ENCODE results near the gene DIP2A.

- TF ChIP-seq ZNF326 (CRISPR knock-in tag; IDR thresholded peaks at IDR 0.05; ENCODE audit: borderline replicate concordance) (no peak), POLR2A (IDR thresholded peaks at IDR 0.05; ENCODE audit: insufficient read depth in 1 of 2, low read depth in 2 of 2, low read length in 2 of 2) (no peak), CTCF (CRISPR knock-in tag; IDR thresholded peaks at IDR 0.05) (no peak), ETV5 (CRISPR knock-in tag; IDR thresholded peaks at IDR 0.05; ENCODE audit: borderline replicate concordance) (no peak)
Observed at GRCh38 chr21:46527801-46528200, 69.1 kb downstream of the DIP2A start.

Data from HepG2 (cell line).